GM23338 (cell line): ENCODE measurements around the gene FCGBP.
"Not testable (repeated sequence)": the region's sequence is repeated elsewhere in the genome, so short reads cannot be mapped to it uniquely, and the experiment has no call there.

Source experiments
- EZH2 ChIP-seq: fragments of 200-600 bp; sonication (generic); IDR thresholded peaks from one replicate; pipeline ENCODE4 v1.8.0; 2017; ENCODE audit warnings: antibody characterized with exemption, mild to moderate bottlenecking, low read depth; ENCODE audit not compliant: unreplicated experiment
- TF ChIP-seq, protein P1 (sequence below), 2 experiments: fragments of 200-600 bp in 1 of 2; sonication (generic) in 1 of 2; conservative IDR thresholded peaks; 2 replicates each; pipeline versions ENCODE4 v1.5.1 to v1.6.1; 2016 to 2017; ENCODE audit warnings: antibody characterized with exemption in 2 of 2, low read depth in 2 of 2, mild to moderate bottlenecking in 2 of 2, moderate library complexity in 1 of 2

DNA sequence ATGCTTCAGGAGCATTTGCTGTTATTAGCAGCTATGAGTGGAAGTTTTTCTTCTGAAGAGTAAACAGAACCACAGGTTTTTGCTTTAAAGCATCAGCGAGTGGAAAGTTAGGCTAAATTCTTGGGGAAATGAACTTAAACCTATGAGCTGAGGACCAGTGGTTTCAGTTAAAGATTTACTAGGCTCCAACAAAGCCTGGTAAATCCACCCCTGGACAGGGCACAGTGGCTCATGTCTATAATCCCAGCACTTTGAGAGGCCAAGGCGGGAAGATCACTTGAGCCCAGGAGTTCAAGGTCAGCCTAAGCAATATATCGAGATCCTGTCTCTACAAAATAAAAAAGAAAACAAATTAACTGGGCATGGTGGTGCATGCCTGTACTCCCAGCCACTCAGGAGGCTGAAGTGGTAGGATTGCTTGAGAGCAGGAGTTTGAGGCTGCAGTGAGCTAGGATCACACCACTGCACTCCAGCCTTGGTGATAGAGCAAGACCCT lies 46.9 kb downstream of the FCGBP start:
- TF ChIP-seq, protein P1, sequence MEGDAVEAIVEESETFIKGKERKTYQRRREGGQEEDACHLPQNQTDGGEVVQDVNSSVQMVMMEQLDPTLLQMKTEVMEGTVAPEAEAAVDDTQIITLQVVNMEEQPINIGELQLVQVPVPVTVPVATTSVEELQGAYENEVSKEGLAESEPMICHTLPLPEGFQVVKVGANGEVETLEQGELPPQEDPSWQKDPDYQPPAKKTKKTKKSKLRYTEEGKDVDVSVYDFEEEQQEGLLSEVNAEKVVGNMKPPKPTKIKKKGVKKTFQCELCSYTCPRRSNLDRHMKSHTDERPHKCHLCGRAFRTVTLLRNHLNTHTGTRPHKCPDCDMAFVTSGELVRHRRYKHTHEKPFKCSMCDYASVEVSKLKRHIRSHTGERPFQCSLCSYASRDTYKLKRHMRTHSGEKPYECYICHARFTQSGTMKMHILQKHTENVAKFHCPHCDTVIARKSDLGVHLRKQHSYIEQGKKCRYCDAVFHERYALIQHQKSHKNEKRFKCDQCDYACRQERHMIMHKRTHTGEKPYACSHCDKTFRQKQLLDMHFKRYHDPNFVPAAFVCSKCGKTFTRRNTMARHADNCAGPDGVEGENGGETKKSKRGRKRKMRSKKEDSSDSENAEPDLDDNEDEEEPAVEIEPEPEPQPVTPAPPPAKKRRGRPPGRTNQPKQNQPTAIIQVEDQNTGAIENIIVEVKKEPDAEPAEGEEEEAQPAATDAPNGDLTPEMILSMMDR (conservative IDR thresholded peaks at IDR 0.05; ENCODE audit: low read depth in 2 of 2): not testable (repeated sequence)
- TF ChIP-seq EZH2: not testable (repeated sequence)
